GM18873 (cell line): ENCODE results near the gene AMPD1.

Experiments
- ATAC-seq: cut with Tn5 transposase; IDR thresholded peaks from one replicate; pipeline ENCODE4 v1.9.1; 2021; ENCODE audit warnings: mild to moderate bottlenecking, moderate library complexity, moderate number of reproducible peaks; ENCODE audit not compliant: unreplicated experiment, low FRiP score

The AMPD1 gene

DNA sequence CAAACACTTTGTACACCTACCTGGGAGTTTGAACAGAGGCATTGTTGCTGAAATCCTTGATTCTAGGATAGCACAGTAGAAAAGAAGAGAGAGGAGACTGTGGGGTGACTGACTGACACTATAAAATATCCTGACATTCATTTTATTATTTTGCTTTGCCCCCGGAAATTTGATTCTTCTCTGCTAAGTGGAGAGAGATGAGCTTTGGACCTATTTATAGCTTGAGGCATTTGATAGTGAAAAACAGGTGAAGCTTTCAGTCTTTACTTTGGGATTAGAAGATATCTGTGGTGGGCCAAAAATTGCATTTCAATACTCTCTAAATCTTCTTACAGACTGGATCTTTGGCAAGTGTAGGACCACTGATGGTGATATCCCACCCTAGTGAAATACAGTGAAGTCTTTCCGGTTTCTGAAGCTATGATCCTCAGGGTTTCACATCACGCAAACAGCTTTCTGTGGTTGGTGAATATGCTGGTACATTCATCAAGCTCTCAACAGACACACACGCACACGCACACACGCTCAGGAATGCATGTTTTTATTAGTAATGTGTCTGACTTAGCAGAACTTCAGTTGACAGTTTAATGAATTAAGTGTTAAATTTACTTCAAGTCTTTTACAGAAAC lies at the start of gene AMPD1:
Gene AMPD1 (minus strand): TSS at position 117 of the 629 bp plus-strand sequence. CDS start 75 bp downstream, at position 42.
- no peak for ATAC-seq

DNA sequence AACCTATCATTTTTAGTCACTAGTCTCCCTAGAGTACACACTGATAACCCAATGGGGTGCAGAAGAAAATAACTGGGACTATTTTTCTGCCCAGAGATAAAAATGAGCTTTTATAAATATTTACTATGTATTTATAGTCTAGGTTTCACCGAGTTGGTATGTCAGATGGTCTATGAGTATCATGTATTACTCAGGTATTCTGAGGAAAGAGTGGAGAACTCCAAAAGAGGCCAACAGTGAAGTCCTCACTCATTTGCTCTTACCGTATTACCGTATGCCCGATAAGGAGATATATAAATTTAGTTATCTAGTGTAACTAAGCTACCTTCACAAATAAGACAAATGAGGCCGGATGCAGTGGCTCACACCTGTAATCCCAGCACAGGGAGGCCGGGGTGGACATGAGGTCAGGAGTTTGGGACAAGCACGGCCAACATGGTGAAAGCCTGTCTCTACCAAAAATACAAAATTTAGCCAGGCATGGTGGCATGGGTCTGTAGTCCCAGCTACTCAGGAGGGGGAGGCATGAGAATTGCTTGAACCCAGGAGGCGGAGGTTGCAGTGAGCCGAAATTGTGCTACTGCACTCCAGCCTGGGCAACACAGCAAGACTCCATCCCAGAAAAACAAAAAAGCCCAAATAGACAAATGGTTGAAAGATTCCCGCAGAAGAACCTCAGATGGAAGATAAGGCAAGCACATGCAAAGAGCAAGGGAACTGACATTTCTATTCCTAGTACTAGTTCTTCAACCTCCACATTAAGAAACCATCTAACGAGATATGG lies 46.8 kb upstream of the AMPD1 start:
- ATAC-seq: no peak

DNA sequence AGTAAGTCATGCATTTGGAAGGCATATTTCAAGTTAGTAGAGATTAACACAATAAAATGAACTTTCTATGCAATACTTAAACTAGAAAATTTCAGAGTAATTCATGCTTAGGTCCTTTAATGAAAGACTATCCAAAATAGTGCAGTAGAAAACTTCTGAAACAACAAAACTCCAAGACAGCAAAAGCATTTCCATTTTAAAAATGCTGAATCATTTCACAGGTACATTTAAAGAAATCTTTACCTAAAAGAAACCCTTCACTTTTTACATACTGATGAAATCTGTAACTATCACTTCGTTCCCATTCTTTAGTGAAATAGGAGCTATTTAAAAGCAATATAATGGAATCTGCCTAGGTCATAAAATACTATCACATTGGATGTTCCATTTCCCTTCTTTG lies 45.0 kb upstream of the AMPD1 start:
- ATAC-seq: no peak

DNA sequence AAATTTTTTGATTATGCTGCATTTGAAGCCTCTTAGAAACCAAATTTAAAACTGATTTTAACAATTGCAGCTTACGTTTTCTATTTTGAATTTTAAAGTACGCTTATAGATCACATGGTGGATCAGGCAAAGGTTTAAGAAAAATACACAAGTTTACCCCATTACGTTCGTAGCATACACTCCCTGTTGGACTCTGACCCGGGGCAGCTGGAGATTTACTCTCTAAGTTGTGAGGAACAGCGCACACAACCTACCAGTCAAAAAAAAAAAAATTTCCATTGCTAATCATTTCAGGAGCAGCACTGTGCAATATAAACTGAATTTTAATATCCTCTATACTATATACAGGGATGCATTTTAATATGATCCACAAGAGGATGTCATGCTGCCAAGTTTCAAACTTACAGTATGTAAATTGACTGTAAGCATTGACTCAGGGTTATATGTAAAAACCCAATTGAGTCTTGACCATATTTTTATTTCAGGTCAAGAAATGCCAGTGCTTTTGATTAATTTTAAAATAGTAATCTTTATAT lies 42.0 kb upstream of the AMPD1 start:
- no peak for ATAC-seq

DNA sequence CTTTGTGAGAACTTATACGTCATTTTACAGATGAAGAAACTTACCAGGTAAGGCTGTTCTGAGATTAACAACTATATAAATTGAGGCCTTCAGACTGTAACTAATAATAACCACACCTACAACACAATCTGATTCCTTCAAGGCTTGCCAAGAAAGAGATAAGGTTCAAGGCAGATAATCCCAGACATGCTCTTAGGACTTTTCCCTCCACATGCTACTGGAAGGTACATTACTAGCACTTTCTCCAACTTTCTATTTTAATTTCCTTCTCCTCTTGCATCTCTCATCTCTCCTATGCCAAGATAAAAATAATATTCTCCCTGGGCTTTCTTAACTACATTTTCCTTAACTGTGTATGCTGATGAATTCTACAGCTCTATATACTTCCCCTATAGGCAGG lies 40.1 kb upstream of the AMPD1 start:
- ATAC-seq: no peak

DNA sequence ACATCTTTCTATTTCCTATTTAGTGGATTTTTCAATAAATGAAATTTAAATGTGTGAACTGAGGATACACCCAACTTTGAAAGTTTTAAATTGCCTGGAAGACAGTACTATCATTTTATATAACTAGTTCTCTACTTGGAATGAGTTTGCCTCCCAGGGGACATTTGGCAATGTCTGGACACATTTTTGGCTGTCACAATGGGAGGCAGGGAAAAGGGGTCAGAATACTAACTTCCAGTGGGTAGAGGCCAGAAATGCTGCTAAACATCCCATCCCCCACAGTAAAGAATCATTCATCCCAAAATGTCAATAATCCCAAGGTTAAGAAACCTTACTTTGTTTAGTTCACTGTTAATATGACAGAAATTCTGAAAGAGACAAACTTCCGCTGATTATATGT lies 34.4 kb upstream of the AMPD1 start:
- ATAC-seq: no peak

DNA sequence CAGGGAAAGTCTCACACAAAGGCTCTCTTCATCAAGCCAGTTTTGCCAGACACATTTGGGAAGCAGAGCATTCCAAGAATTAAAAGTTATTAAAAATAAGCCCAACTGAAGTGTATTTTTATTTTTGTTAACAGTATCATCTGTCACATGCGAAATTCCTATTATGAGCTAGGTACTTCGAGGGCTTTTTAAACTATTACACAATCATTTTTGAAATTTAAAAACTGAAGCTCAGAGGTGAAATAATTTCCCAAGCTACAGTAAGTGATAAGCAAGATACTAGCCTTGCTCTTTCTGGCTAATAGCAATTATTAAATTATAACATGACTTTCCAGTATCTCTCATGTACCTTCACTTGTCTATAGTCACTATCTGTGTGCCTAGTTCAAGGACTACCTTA lies 33.2 kb upstream of the AMPD1 start:
- no peak for ATAC-seq

DNA sequence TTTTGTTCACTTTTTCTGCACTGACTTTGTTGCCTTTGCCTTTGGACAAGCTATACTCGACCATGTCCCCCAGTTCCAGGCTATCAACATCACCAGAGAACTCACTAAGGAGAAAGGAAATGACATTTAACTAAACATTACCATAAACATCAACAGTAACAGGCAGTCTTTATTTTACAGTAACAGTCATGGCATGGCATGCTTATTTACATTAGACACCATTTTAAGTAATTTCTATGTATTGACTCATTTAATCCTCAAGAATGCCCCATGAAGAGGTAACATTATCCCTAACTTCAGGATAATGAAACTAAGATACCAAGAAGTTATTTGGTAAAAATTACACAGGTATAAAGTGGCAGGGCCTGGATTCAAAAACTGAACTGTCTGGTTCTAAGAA lies 29.9 kb upstream of the AMPD1 start:
- no peak for ATAC-seq

DNA sequence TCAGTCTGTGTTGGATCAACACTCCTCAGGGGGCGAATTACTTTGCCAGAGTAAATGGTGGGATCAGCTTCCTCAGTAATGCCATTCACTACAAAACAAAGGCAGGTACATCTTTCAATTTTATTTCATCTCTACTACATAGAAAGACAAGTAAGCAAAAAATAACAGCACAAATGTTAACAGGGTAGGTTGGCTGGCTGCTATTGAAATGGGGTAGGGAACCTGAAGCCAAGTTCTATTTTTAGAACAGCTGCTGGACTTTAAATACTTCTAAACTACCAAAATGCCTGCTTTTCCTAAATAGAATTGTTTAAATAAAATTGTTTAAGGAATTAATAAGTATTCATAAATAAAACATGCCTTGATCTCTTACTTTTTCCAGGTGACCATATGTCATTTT lies 28.6 kb upstream of the AMPD1 start:
- ATAC-seq: no peak

DNA sequence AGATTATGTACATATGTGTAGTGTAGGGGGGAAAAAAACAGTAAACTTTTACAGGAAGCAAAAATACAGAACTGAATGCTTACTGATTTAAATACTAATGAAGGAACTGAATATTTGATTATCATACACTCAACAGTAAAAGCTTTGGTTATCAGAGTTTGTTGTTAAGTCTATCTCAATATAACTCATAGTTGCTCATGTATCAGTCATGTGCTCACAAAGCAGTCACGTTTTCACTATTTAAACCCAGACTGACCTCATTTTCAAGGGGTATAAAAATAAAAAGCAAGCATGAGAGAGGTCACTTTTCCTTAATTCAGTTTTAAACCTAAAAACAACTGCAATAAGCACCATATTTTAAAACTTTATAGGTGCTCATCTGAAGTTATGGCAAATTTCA lies 28.1 kb upstream of the AMPD1 start:
- no peak for ATAC-seq

DNA sequence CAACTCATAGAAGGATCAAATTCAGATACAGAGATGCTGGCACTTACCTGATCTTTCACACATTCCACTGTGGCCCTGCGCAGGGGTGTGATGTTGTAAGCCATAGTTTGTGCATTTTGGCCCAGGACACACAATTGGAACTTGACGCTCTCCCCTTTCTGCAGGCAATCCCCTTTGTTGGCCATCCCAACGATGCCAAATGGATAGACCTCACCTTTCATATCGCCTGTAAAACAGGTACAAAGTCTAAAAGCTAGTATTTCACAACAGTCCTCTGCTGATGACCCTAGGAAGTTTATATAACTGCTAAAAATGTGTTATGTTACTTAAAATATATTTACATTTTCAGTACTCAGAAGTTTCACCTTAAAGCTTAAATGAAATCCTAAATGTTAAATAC lies 25.1 kb upstream of the AMPD1 start:
- no peak for ATAC-seq

DNA sequence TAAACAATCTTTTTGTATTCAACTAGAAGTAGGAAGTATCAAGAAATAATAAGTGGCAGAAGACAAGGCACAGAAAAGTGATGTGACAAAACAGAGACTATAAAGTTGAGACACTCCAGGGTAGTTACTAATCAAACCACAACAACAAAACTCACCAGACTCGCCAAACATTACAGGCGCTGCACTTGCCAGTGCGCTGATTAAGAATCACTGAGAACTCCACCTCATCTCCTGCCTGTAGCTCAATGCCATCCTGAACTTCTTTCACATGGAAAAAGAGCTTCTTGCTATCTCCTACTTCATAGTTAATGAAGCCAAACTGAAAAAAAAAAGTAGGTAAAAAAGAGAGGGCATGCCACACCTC lies 24.1 kb upstream of the AMPD1 start:
- no peak for ATAC-seq

DNA sequence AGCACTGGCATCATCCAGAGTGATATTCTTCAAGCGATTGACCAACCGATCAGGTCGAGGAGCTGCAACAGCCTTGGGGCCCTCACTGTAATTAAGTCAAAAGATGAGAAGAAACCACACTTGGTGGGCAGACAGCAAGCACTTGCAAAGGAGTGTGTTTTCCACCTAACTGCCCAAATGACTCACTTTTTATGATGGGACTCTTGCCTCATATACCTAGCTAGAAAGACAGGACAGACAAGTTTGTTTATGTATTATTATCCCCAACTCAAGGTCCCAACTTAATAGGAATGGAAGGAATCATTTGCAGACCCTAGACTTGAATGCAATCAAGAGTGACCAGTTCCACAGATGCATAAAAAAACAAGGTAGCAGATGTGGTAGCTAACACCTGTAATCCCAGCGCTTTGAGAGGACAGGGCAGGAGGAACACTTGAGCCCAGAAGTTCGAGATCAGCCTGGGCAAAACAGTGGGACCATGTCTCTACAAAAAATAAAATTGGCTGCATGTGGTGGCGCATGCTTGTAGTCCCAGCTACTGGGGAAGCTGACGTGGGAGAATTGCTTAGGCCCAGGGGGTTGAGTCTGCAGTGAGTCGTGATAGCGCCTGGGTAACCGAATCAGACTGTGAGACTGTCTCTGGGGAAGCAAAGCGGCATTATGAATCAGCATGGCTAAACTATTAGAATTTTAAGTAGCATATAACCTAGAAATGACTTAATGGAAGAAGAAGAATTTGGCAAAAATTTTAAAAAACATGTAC lies 23.5 kb upstream of the AMPD1 start:
- ATAC-seq: no peak

DNA sequence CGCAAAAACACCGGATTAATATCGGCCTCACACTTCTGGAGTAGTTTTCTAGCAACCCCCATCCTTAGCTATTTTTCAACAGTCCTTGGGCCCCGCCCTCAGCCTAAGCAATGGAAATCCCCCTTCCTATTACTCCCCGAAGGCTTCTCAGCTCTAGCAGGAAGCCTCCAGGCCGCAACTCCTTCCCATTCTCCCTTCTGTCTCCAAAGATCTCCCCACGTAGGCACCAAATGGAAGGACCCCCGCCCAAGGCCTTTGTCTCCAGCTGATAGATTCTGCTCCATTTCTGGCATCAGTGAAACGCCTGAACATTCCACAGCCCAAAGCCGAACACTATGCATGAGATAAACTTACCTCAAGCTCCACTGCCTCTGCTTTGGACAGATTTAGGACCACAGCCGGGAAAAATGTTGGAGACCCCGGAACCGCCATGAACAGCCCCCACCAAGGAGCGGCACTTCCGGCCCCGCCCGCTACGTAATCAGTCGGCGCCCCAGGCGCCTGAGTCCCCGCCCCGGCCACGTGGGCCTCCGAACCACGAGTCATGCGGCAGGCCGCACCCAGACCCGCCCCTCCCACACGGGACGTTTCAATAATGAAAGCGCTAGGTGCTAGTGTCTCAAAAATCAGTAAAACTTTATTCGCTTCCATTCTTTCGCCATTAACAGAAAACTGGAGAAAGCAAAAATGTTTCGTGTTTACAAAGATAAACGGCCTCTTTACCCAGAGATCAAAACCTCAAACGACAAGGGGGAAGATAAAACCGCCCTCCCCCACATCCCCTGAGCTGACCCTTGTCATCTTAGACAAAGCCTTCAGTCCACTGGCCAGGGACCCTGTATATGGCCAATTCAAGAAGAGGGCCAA lies 21.2 kb upstream of the AMPD1 start, which contains the start of gene NRAS:
Gene NRAS (minus strand): TSS at position 468 of the 867 bp plus-strand sequence. CDS start 611 bp downstream, outside the sequence.
- ATAC-seq: peak; percentile 71

DNA sequence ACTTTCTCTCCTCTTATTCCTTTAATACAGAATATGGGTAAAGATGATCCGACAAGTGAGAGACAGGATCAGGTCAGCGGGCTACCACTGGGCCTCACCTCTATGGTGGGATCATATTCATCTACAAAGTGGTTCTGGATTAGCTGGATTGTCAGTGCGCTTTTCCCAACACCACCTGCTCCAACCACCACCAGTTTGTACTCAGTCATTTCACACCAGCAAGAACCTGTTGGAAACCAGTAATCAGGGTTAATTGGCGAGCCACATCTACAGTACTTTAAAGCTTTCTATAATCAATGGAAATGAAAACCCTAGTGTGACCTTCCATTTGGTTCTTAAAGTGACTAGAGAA lies 20.6 kb upstream of the AMPD1 start:
- ATAC-seq: no peak

DNA sequence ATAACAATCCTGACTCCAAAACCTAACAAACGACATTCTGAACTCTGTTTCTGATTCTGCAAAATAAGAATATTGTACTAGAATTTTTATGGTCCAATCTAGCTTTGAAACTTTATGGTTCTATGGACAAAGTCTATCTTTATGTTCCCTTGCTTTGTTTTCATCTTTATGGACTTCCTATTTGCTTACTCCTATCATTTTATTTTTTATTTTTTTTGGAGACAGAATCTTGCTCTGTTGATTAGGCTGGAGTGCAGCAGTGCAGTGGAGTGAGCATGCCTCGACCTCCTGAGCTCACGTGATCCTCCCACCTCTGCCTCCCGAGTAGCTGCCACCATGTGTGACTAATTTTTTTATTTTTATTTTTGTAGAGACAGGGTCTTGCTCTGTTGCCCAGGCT lies 17.6 kb upstream of the AMPD1 start:
- ATAC-seq: no peak

DNA sequence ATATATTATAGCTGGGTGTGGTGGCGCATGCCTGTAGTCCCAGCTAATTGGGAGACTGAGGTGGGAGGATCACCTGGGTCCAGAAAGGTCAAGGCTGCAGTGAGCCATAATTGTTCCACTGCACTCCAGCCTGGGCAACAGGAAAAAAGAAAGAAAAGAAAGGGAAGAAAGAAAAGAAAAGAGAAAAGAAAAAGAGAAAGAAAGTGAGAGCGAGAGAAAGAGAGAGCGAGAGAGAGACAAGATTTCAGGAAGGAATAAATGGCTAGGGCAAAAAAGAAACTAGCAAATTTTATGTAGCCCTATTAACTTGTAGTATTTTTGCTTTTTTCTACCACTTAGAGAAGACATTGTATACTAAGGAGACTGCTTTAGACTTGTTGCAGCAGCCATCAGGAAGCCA lies 15.0 kb upstream of the AMPD1 start:
- ATAC-seq: no peak

DNA sequence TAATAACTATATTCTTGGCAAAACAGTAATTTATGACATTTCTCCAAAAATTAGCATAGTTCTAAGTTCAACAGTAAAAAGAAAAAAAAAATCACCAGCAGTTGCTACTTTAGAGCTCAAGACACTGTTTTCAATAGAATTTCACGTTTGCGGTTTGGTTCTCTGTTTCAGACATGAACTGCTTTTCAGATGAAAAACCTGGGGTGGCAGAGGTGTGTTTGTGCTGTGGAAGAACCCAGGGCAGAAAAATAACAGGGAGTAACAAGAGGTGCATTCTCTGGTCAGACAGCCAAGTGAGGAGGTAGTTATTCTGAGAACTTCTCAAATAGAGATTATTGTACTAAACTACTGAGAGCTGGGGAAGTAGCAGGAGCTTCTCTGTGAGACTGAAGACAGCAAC lies 12.3 kb upstream of the AMPD1 start:
- ATAC-seq: no peak

DNA sequence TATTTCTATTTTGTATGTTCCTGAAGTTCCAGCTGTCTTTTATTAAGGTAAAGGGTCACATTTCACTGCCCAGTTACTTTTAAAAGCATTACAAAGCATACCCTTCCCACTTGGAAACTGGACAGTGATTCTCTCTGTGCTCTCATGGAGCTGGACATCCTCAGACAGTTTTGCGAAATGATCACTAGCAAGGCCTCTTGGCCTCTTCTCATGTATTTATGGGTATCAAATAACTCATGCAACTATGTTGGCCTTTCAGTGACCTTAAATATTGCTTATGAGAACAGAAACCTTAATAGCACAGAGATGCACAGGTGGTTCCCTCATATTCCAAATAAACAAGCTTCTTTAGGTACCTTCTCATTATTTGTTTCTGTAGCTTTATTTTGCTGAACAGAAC lies 7.9 kb upstream of the AMPD1 start:
- no peak for ATAC-seq

DNA sequence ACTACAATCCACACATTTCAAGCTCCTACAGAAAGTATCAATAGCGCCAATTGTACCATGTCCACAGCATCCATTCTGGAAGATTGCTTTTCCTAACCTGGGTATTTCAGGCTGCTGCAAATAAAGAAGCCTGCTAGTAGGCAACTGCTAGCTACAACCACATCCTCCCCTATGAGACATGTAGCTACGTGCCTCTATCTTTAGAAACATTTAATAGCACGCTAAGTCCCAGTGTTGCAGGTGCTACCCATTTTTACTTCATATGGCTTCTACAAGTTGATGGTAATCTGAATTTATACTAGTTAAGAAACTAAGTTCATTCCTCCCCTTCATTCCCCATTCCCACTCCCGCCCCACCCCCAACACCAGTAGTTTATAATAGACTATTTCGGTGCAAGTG lies 7.4 kb upstream of the AMPD1 start:
- no peak for ATAC-seq
